Retinal pigment epithelial cell (primary cell): ENCODE measurements around the gene HBP1.
"Not testable (repeated sequence)": the region's sequence is repeated elsewhere in the genome, so short reads cannot be mapped to it uniquely, and the experiment has no call there.

Source experiments
- DNase-seq: peaks from one replicate; pipeline ENCODE4 v3.0.0-alpha.2; 2010; ENCODE audit warnings: low read depth
- H3K4me3 ChIP-seq: 2 replicates; pipeline ENCODE4 v1.5.1; 2011; ENCODE audit warnings: mild to moderate bottlenecking, low read length, control low read depth, moderate library complexity
- CTCF ChIP-seq: conservative IDR thresholded peaks from 2 replicates; pipeline ENCODE4 v1.5.1; 2011; ENCODE audit warnings: low read depth, low read length, control low read depth, inconsistent platforms

HBP1 gene

GRCh38 chr7:107147464-107148393 is 21.1 kb upstream of the HBP1 start:
- DNase-seq, result no peak
- H3K4me3 ChIP-seq, result no peak overlapping the region
- TF ChIP-seq CTCF, result peak; percentile 76

- DNase-seq, result no peak
- no peak for TF ChIP-seq CTCF
- no peak overlapping the region for H3K4me3 ChIP-seq
Measured at GRCh38 chr7:107148721-107149120, 20.1 kb upstream of the HBP1 start.

GRCh38 chr7:107149863-107150262 is 18.9 kb upstream of the HBP1 start:
- TF ChIP-seq CTCF, result no peak
- no peak for DNase-seq
- no peak overlapping the region for H3K4me3 ChIP-seq

- DNase-seq, result no peak
- peak; percentile 57 for TF ChIP-seq CTCF
- H3K4me3 ChIP-seq, result no peak overlapping the region
Measured at GRCh38 chr7:107150375-107151073, 18.3 kb upstream of the HBP1 start.

GRCh38 chr7:107151538-107151937 is 17.3 kb upstream of the HBP1 start:
- no peak overlapping the region for H3K4me3 ChIP-seq
- DNase-seq, result no peak
- TF ChIP-seq CTCF, result no peak

- H3K4me3 ChIP-seq, result no peak overlapping the region
- no peak for DNase-seq
- TF ChIP-seq CTCF, result no peak
Measured at GRCh38 chr7:107152011-107152410, 16.8 kb upstream of the HBP1 start.

GRCh38 chr7:107154826-107155225 is 14.0 kb upstream of the HBP1 start:
- no peak for DNase-seq
- TF ChIP-seq CTCF, result no peak
- H3K4me3 ChIP-seq, result no peak overlapping the region

GRCh38 chr7:107155726-107156125 is 13.1 kb upstream of the HBP1 start:
- DNase-seq, H3K4me3 ChIP-seq: not testable (repeated sequence)
